Measurements from ENCODE around the gene DAG1.
A peak's percentile ranks its signal among the peaks of the same experiment; 100 is the strongest.

Gene DAG1

GRCh38 chr3:49518441-49518840 is 48.4 kb downstream of the DAG1 start:
- no peak for DNase-seq

- DNase-seq = no peak
These were observed 49.2 kb downstream of the DAG1 start for GRCh38 chr3:49519296-49519695.

GRCh38 chr3:49519916-49520385 is 49.9 kb downstream of the DAG1 start:
- no peak for DNase-seq

- no peak for DNase-seq
These were observed 54.0 kb downstream of the DAG1 start for GRCh38 chr3:49523756-49524747.

GRCh38 chr3:49529567-49529966 is 59.5 kb downstream of the DAG1 start:
- no peak for DNase-seq

- DNase-seq = no peak
These were observed 60.2 kb downstream of the DAG1 start for GRCh38 chr3:49530231-49530630.

GRCh38 chr3:49530701-49531100 is 60.6 kb downstream of the DAG1 start:
- DNase-seq = no peak

GRCh38 chr3:49531218-49531617 is 61.2 kb downstream of the DAG1 start:
- no peak for DNase-seq

GRCh38 chr3:49531715-49532114 is 61.6 kb downstream of the DAG1 start:
- DNase-seq = no peak

GRCh38 chr3:49533031-49533430 is 63.0 kb downstream of the DAG1 start:
- no peak for DNase-seq

- DNase-seq = no peak
These were observed 63.9 kb downstream of the DAG1 start for GRCh38 chr3:49533786-49534519.

GRCh38 chr3:49534581-49535441 is 64.7 kb downstream of the DAG1 start:
- no peak for DNase-seq

- DNase-seq = no peak
These were observed 66.2 kb downstream of the DAG1 start for GRCh38 chr3:49535971-49536874.

GRCh38 chr3:49536875-49537533 is 66.9 kb downstream of the DAG1 start:
- DNase-seq = no peak

GRCh38 chr3:49539659-49540560 is 69.8 kb downstream of the DAG1 start:
- DNase-seq = peak; percentile 99

GRCh38 chr3:49552087-49552486 is 82.0 kb downstream of the DAG1 start:
- DNase-seq = no peak

- DNase-seq = no peak
These were observed 83.2 kb downstream of the DAG1 start for GRCh38 chr3:49553324-49553691.

- peak; percentile 98 for DNase-seq
These were observed 83.9 kb downstream of the DAG1 start, which contains the start of gene BSN for GRCh38 chr3:49553692-49554632. TSS of gene BSN (plus strand) at chr3:49554477. CDS start at chr3:49554603, 126 bp downstream.

All from activated CD8-positive, alpha-beta memory T cell treated with anti-CD3 and anti-CD28 coated beads, Interleukin-2, amount 50 U/mL, for 48 hours (primary cell).